Activated CD4-positive, alpha-beta T cell treated with anti-CD3 and anti-CD28 coated beads for 48 hours (primary cell): ENCODE measurements around the gene EXD2.
"Not testable (repeated sequence)": the region's sequence is repeated elsewhere in the genome, so short reads cannot be mapped to it uniquely, and the experiment has no call there.

ENCODE experiments used
- DNase-seq: peaks from one replicate; pipeline ENCODE4 v3.0.0-alpha.2; 2020

Gene EXD2

DNA sequence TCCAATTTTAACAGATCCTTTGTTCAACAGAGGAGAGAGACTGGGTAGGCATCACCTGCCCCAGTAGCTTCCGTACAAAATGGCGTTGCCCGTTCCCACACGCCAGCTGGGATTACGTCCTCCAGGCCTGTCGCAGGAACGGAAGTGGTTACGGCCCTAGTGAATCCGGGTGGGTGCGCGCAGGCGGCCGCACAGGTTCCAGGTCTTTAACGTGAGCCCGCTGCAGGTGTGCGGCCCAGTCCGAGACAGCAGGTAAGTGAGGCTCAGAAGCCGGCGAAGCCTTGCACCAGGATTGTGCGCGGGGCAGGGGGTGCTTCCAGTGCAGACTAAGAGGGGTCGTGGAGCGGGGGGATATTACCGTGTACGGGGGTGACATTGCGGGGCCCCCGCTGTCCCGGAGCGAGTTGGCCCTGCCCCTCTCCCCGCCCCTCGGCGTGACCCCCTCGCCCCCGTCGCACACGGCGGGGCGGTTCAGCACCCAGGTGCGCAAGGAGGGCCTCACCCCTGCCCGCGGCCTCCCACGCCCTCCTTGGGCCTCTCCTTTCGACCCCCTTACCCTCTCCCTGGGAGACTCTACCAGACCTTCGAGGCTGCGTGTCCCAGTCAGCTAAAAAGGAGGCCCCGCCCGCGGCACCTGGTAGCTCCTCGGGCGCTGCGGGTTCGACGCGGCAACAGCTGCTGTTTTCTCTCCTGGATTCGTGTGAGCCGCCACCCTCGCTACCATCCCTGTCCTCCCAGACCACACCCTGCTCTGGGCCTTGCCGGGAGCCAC, at the start of gene EXD2:
EXD2 (plus strand) TSS at position 159 of the 772 bp plus-strand sequence. CDS start 17,973 bp downstream, outside the sequence.
- DNase-seq, result peak; percentile 88

DNA sequence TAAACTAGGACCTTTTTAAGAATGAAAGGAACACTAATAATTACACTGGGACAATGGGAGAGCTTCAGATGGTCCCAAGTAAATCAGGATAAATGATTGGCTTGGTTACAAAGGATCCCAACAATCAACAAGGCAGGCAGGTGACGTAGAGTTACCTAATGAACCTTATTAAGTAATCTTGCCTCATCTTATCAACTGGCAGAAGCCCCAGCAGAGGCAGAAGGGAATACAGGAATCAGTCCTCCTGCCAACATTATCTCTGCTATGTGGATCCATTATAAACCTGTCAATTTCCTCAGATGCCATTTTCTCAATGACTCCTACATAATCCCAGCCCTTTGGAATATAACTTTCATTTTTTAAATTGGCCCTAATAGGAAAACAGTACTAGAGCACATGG, 49.7 kb upstream of the EXD2 start:
- DNase-seq, result no peak

- DNase-seq, result no peak
These were observed 49.2 kb upstream of the EXD2 start for GRCh38 chr14:69142101-69142500.

GRCh38 chr14:69149461-69150244, 41.6 kb upstream of the EXD2 start:
- no peak for DNase-seq

DNA sequence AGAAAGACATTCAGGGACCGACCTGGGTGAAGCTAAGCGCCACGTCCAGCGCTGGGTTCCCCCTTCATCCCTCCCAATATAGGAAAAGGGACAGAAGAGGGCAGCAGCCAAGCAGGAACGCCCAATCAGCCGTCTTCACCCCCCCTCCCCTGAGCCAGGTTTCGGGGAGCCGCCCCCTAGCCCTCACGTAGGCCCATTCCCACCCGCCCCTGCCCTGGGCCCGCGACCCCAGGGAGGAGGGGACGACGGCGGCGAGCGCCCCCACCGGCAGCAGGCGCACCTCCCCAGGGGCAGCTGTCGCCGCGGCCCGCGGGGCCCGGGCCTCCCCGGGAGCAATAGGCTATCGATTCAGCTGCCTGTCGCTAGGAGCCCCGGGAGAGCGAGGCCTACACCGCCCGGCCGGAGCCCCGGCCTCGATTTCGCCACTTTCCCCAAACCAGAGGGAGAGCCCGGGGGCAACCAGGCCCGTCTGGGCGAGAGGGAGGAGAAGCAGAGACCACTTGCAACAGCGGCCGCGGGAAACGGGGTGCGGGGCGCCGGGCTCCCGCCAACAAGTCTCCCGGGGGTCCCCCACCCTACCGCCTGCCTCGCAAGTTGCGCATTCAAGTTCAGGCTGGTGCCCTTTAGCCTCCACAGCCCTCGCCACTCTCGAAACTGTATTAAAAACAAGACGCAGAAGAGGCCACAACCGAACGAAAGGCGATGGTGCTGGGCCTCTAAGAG, 39.7 kb upstream of the EXD2 start:
- DNase-seq, result peak; percentile 83

DNA sequence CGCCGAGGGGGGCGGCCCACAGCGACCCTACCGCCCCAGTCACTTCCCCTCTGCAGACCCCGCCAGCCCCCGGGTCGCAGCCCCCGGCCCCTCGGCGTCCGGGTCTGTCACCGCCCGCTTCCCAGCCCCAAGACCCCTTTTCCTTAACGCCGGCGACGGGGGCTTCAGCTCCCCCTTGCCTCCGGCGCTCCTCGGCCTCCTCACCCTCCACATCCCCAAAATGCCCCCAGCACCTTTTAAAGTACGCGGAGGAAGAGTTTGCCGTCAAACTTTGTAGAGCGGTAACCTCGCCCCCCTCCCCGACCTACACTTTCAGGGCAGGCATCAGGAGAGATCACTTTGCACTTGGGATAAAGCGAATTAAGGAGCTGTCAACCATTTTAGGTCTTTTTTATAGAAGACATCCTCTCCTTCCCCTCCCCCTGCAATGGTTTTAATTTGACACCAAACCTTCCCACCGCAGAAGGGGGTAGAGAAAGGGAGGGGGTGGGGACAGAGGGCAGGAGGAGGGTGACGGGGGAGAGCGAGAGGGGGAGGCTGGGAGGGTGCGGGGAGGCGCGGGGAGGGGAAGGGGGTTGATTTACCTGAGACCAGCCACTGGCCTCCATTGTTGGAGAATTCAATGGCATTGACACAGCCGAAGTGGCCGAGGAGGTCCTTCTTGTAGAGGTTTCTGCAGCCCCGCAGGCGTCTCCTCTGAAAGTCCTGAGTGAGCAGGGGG, 39.0 kb upstream of the EXD2 start:
- peak; percentile 47 for DNase-seq

DNA sequence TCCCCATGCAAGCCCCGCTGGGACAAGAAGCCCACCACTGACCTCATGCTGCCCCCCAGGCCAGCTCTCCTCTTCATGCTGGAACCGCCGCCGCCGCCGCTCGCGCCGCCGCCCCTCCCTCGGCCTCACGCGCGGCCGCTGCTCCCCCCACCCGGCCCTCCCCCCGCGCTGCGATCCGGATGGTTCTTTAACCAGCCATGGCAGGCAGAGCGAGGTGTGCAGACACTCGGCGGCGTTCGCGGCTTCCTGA, 38.5 kb upstream of the EXD2 start, which contains the start of gene DCAF5:
DCAF5 (minus strand) TSS at position 218 of the 250 bp plus-strand sequence; CDS start at position 77, 141 bp downstream.
- no peak for DNase-seq

DNA sequence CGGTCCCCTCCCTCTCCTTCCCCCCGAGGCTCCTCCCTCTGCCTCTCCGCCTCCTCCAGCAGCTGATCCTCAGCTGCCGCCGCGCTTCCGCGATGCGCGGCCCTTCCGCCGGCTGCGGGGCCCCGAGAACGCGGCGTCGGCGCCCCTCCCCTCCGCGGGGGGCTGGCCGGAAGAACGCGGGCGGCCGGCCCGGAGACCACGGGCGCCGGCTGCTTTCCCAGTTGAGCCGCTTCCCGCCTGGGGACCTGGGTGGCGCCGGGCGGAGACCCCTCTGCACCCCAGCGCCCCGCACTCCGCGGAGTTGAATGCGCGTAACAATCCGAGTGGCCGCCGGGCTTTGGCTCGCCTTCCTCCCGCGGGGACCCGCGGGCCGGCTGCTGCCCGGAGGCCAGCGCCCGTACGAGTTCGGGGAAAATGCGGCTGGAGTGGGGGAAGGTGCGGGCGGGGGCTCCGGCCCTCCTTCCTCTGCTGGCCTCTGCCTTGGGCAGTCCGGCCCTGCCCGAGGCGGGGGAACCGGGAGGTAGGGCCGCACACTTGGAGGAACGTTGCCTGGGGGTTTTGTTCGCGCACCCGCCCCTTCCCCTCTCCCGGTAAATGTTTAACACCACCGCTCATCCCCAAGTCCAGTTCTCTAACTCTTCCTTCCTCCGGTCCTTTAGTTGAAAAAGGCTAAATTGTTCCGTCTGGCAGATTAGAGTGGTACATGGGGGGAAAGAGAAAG, 38.0 kb upstream of the EXD2 start:
- DNase-seq, result peak; percentile 94

DNA sequence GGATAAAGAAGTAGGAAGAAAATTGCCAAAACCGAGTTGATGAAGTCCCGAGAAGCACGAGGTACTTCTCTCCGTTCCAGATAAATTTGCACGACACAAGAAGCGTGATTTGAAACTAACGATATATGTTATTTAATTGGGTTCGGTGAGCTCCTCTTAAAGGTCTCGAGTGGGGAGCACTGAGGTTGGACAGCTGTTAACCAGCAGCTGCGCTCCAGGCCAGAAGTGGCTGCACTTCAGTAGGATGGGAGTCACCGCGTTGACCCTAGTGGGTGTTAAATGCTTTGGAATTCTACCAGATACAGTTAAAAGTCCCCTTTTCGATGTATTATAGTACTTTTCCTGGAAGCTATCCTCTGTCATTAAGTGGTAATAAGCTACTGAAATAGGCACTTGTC, 37.4 kb upstream of the EXD2 start:
- no peak for DNase-seq

GRCh38 chr14:69154779-69155178, 36.5 kb upstream of the EXD2 start:
- no peak for DNase-seq

DNA sequence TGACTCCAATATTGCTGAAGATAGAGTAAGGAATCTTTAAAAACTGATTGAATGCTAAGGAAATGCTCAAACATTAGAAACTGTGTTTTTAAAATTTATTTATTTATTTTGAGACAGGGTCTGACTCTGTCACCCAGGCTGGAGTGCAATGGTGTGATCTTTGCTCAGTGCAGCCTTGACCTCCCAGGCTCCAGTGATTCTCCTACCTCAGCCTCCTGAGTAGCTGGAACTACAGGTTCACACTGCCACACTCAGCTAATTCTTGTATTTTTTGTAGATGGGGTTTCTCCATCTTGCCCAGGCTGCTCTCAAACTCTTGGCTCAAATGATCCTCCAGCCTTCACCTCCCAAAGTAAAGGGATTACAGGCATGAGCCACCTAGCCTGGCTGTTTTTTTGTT, 35.1 kb upstream of the EXD2 start:
- DNase-seq, result no peak

- DNase-seq, result no peak
These were observed 29.7 kb upstream of the EXD2 start for GRCh38 chr14:69161590-69161989.

DNA sequence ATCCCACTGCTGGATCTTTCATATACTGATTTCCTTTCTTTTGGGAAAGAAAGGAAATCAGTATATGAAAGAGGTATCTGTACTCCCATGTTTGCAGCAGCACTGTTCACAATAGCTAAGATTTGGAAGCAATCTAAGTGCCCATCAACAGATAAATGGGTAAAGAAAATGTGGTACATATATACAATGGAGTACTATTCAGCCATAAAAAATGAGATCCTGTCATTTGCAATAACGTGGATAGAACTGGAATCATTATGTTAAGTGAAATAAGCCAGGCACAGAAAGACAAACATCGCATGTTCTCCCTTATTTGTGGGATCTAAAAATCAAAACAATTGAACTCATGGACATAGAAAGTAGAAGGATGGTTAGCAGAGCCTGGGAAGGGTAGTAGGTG, 25.5 kb upstream of the EXD2 start:
- not testable (repeated sequence) for DNase-seq

DNA sequence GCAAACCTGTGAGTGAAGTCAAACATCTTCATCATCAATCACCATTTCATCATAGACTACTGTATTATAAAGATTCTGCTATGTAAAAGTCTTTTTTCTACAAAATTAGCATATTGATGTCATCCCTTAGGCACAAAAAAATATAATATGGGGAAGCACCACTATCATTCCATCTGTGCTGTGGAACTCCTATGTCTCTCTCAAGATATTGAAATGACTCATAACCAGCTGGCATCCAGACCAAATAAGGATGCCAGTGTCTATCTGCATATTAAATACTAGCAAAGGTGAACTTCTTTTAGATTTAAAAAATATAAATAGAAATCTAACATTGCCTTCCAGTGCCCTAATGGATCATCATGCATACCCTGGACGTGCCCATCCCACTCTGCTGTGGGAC, 20.5 kb upstream of the EXD2 start:
- no peak for DNase-seq

- DNase-seq, result no peak
These were observed 19.7 kb upstream of the EXD2 start for GRCh38 chr14:69171569-69171968.

DNA sequence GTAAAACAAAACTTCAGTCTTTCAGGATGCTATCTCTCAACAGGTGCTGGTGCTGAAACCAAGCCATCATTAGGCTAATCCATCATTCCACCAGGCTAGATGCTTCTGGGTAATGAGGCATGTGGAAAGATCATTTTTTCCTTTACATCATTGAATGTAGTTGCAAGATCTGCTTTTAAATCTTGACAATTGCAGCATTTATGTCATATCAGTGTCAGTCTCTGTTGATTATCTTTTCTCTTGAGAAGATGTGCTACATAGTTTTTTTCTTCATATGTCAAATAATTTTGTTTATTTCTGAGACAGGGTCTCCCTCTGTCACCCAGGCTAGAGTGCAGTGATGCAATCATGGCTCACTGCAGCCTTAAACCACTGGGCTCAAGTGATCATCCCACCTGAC, 16.2 kb upstream of the EXD2 start:
- no peak for DNase-seq

- DNase-seq, result no peak
These were observed 9.8 kb upstream of the EXD2 start for GRCh38 chr14:69181491-69181890.

GRCh38 chr14:69182580-69182979, 8.7 kb upstream of the EXD2 start:
- DNase-seq, result not testable (repeated sequence)

DNA sequence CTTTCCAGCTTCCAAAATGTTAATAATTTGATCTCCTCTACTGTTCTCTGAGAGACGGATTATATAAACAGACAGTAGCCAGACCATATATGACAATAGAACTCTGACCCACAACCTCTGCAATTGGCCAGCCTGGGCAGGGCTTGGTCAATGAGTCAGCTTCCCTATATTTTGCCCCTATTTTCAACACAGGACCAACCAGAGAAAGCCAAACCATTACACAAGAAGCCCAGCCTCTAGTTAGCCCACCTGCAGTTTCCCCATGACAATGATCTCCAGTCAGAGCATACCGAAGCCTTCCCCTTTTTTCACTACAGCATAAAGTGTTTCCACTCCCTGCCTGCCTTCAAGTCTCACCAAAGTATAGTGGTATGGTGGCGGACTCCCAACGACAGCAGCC, 7.6 kb upstream of the EXD2 start:
- DNase-seq, result no peak

- no peak for DNase-seq
These were observed 1.1 kb upstream of the EXD2 start for GRCh38 chr14:69190191-69190590.

GRCh38 chr14:69193721-69194120, 2.4 kb downstream of the EXD2 start:
- DNase-seq, result no peak

DNA sequence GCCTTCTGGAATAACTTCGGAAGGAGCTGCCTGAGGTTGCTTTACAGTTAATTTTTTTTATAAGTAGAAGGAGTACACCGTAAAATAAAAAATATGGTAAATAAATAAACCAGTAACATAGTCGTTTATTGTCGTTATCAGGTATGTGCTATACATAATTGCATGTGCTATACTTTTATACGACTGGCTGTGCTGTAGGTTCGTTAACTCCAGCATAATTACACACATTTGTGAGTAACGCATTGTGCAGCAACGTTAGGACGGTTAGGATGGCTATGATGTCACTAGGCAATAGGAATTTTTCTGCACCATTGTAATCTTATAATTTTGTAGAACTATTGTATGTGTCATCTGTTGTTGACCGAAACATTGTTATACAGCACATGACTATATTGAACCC, 8.5 kb downstream of the EXD2 start:
- DNase-seq, result no peak
